ENCODE measurements around the gene CEP126. TPM values are rescaled to one million over a fixed set of nuclear protein-coding genes. Genes with fewer than 3 reads are reported as not detected.

Gene CEP126
- total RNA-seq, 1 experiment from 2014 or later: 2.0 TPM

- no peak for TF ChIP-seq ATF3 (IDR thresholded peaks at IDR 0.05)
- TF ChIP-seq EGR1 (IDR thresholded peaks at IDR 0.05; ENCODE audit: low read depth): no peak
- no peak for TF ChIP-seq JUND (IDR thresholded peaks at IDR 0.05)
- no peak for TF ChIP-seq CEBPB (IDR thresholded peaks at IDR 0.05; ENCODE audit: low read depth)
- TF ChIP-seq SP1 (IDR thresholded peaks at IDR 0.05; ENCODE audit: low read depth): no peak
- TF ChIP-seq ZFX (IDR thresholded peaks at IDR 0.05): no peak
- no TSS peak for BruUV-seq (replicated peaks)
- Histone ChIP-seq H3K27ac (ENCODE audit: low read depth, low read length) (no peak overlapping the region), H2AFZ (ENCODE audit: low read depth, low read length, poor library complexity, severe bottlenecking) (no peak overlapping the region), H3K79me2 (ENCODE audit: insufficient read depth, low read length) (no peaks in the 10 kb centered on the region), H3K27me3 (ENCODE audit: insufficient read depth, low read length) (no peaks in the 10 kb centered on the region), H3K9me3 (ENCODE audit: control insufficient read depth in 1 of 2, insufficient read depth in 1 of 2, low read depth in 1 of 2, low read length in 2 of 2) (no peaks in the 10 kb centered on the region), H3K4me3 (replicated peaks in 1 of 2; ENCODE audit: low read depth in 1 of 2, low read length in 2 of 2) (no peak overlapping the region), H3K4me1 (ENCODE audit: control insufficient read depth in 1 of 2, insufficient read depth in 2 of 2, low read length in 2 of 2) (peaks cover 5 to 23% of the 10 kb centered on the region in 2 experiments; a peak in 3 of 4 replicates), H4K20me1 (ENCODE audit: insufficient read depth) (no peaks in the 10 kb centered on the region), H3K9ac (ENCODE audit: low read length) (no peak overlapping the region), H3K9me2 (ENCODE audit: insufficient read depth) (no peaks in the 10 kb centered on the region), H3K4me2 (ENCODE audit: low read length) (no peak overlapping the region), H3K36me3 (ENCODE audit: control insufficient read depth in 1 of 2, insufficient read depth in 2 of 2, low read length in 2 of 2) (no peaks in the 10 kb centered on the region)
- DNase-seq (ENCODE audit: low read depth, low spot score) (no peak), ATAC-seq (no peak)
- intact Hi-C loops (cut with micrococcal nuclease): no loop called here
- RAD21 ChIA-PET (ENCODE audit: low non-redundant PET in 1 of 2, low total read pairs in 2 of 2, uncharacterized antibody in 2 of 2, unreplicated experiment in 2 of 2): no interaction called here
- CTCF ChIA-PET: no interaction called here
- POLR2A ChIA-PET: no interaction called here
These were observed 2.4 kb downstream of the CEP126 start for GRCh38 chr11:101917226-101917625.

- Histone ChIP-seq H2AFZ (ENCODE audit: low read depth, low read length, poor library complexity, severe bottlenecking) (no peak overlapping the region), H3K27me3 (ENCODE audit: insufficient read depth, low read length) (no peaks in the 10 kb centered on the region), H3K9ac (ENCODE audit: low read length) (no peak overlapping the region), H4K20me1 (ENCODE audit: insufficient read depth) (no peaks in the 10 kb centered on the region), H3K9me3 (ENCODE audit: control insufficient read depth in 1 of 2, insufficient read depth in 1 of 2, low read depth in 1 of 2, low read length in 2 of 2) (no peaks in the 10 kb centered on the region), H3K4me3 (replicated peaks in 1 of 2; ENCODE audit: low read depth in 1 of 2, low read length in 2 of 2) (no peak overlapping the region), H3K27ac (ENCODE audit: low read depth, low read length) (no peak overlapping the region), H3K79me2 (ENCODE audit: insufficient read depth, low read length) (no peaks in the 10 kb centered on the region), H3K4me1 (ENCODE audit: control insufficient read depth in 1 of 2, insufficient read depth in 2 of 2, low read length in 2 of 2) (peaks cover 0 to 3% of the 10 kb centered on the region in 2 experiments; a peak in 2 of 4 replicates), H3K4me2 (ENCODE audit: low read length) (no peak overlapping the region), H3K36me3 (ENCODE audit: control insufficient read depth in 1 of 2, insufficient read depth in 2 of 2, low read length in 2 of 2) (no peaks in the 10 kb centered on the region), H3K9me2 (ENCODE audit: insufficient read depth) (no peaks in the 10 kb centered on the region)
- intact Hi-C loops (cut with micrococcal nuclease): no loop called here
- TF ChIP-seq RAD21 (IDR thresholded peaks at IDR 0.05; ENCODE audit: low read depth) (no peak), EGR1 (IDR thresholded peaks at IDR 0.05; ENCODE audit: low read depth) (no peak), YY1 (IDR thresholded peaks at IDR 0.05; ENCODE audit: extremely low read depth, insufficient replicate concordance, low read depth, low read length) (no peak)
- BruUV-seq (replicated peaks): no TSS peak
- DNase-seq (ENCODE audit: low read depth, low spot score): no peak
- no peak for ATAC-seq
- POLR2A ChIA-PET: no interaction called here
- RAD21 ChIA-PET (ENCODE audit: low non-redundant PET in 1 of 2, low total read pairs in 2 of 2, uncharacterized antibody in 2 of 2, unreplicated experiment in 2 of 2): no interaction called here
- CTCF ChIA-PET: interaction anchor here (0.7 kb wide), 1 partner anchor 464 kb away, joined by 4 read pairs; no protein-coding TSS in a partner anchor
These were observed 6.2 kb downstream of the CEP126 start for GRCh38 chr11:101920992-101921391.
